ENCODE data around the gene CDC42EP2. TPM values are rescaled to one million over a fixed set of nuclear protein-coding genes. Genes with fewer than 3 reads are reported as not detected.

Gene CDC42EP2
- total RNA-seq, 1 experiment from 2014 or later: 11.9 TPM

- Histone ChIP-seq H3K9me3 (ENCODE audit: control insufficient read depth, low read depth, low read length) (no peaks in the 10 kb centered on the region), H4K8ac (replicated peaks; ENCODE audit: insufficient read length, low read depth, low read length) (no peak overlapping the region), H4K5ac (ENCODE audit: insufficient read length, low read depth, low read length) (no peak overlapping the region), H2BK120ac (ENCODE audit: low read depth, low read length, poor library complexity, severe bottlenecking) (no peak overlapping the region), H4K20me1 (ENCODE audit: control insufficient read depth, insufficient read depth, insufficient read length) (no peaks in the 10 kb centered on the region), H2BK20ac (ENCODE audit: low read depth, low read length, poor library complexity, severe bottlenecking) (no peak overlapping the region), H3K56ac (ENCODE audit: insufficient read length, low read depth, low read length) (no peak overlapping the region), H3K4me2 (ENCODE audit: insufficient read depth, insufficient read length, low read length) (no peak overlapping the region), H3K23ac (ENCODE audit: insufficient read length, low read depth, low read length) (no peak overlapping the region), H3K27ac (ENCODE audit: insufficient read length, low read depth, low read length) (no peak overlapping the region), H2AFZ (ENCODE audit: low read length) (no peak overlapping the region), H2BK5ac (ENCODE audit: insufficient read length, low read length) (no peak overlapping the region), H4K91ac (ENCODE audit: insufficient read length, low read depth, low read length) (no peak overlapping the region), H3K4ac (ENCODE audit: low read depth, low read length) (no peak overlapping the region), H3K18ac (ENCODE audit: insufficient read length, low read depth, low read length) (no peak overlapping the region), H3K4me1 (ENCODE audit: insufficient read depth, low read length) (no peaks in the 10 kb centered on the region), H3K79me1 (ENCODE audit: insufficient read depth, low read depth, low read length, poor library complexity, severe bottlenecking) (peaks cover 2% of the 10 kb centered on the region), H2AK5ac (ENCODE audit: insufficient read length, low read length) (no peak overlapping the region), H2BK15ac (ENCODE audit: low read depth, low read length) (no peak overlapping the region), H3T11ph (ENCODE audit: low read length) (no peak overlapping the region), H3K14ac (ENCODE audit: insufficient read depth, low read length) (no peak overlapping the region), H3K27me3 (ENCODE audit: insufficient read depth, low read length) (no peaks in the 10 kb centered on the region), H3K23me2 (ENCODE audit: insufficient read length, low read depth, low read length, poor library complexity, severe bottlenecking) (no peaks in the 10 kb centered on the region), H2BK12ac (ENCODE audit: insufficient read length, low read depth, low read length) (no peak overlapping the region), H3K9ac (ENCODE audit: extremely low read depth, insufficient read length, low read length) (no peak overlapping the region), H3K79me2 (ENCODE audit: insufficient read depth, low read length) (peaks cover 3% of the 10 kb centered on the region; the same call in 1 of the 2 replicates)
- no peak for DNase-seq
- no CpG with 5 or more reads among the region's 3 CpGs for WGBS (ENCODE audit: extremely low coverage, insufficient read length, low lambda C conversion rate)
- H3K4me3 Mint-ChIP-seq: no peak overlapping the region
- no peaks in the 10 kb centered on the region for H3K9me3 Mint-ChIP-seq
- H3K4me1 Mint-ChIP-seq: no peaks in the 10 kb centered on the region
- H3K36me3 Mint-ChIP-seq (ENCODE audit: insufficient read depth in 1 of 3, low read depth in 3 of 3): peaks cover 39 to 79% (median 75%) of the 10 kb centered on the region in 3 experiments
- H3K27ac Mint-ChIP-seq: no peak overlapping the region
- H3K27me3 Mint-ChIP-seq (ENCODE audit: low read depth): no peaks in the 10 kb centered on the region
- TF ChIP-seq CTCF (conservative IDR thresholded peaks at IDR 0.05): no peak
Measured at GRCh38 chr11:65341856-65342255, 27.2 kb downstream of the CDC42EP2 start.

All from H9 (cell line).